CD4-positive, alpha-beta T cell (primary cell): ENCODE measurements around the gene PSMA6. TPM values are rescaled to one million over a fixed set of nuclear protein-coding genes. Genes with fewer than 3 reads are reported as not detected.

ENCODE experiments used
- ATAC-seq: fragments of 200-7000 bp; cut with Tn5 transposase; one replicate; pipeline ENCODE4 v1.10.0; 2022; ENCODE audit warnings: mild to moderate bottlenecking; ENCODE audit not compliant: poor library complexity
- CTCF ChIA-PET: fragments of 350-600 bp; sonication (Branson Sonifier 250); formaldehyde crosslinking; loops from one replicate; lab custom pipeline; 2021; ENCODE audit warnings: antibody characterized with exemption, inconsistent platforms; lab: Charles Lee
- POLR2A ChIA-PET: fragments of 350-600 bp; sonication (Branson Sonifier 250); formaldehyde crosslinking; loops from one replicate; lab custom pipeline; 2021; ENCODE audit warnings: antibody characterized with exemption, inconsistent platforms; lab: Charles Lee
- DNase-seq, 14 experiments: peaks; one replicate each; pipeline ENCODE4 v3.0.0-alpha.2; 2013 to 2020; ENCODE audit warnings: mixed read lengths in 2 of 14
- H3K27ac ChIP-seq, 2 donors: one replicate each; pipeline versions ENCODE4 v1.5.1 to v1.7.0; 2013; ENCODE audit warnings: low read length in 2 of 2, low read depth in 1 of 2, mild to moderate bottlenecking in 1 of 2
- H3K27me3 ChIP-seq, 2 experiments: 1 replicate in 1 of 2; 2 replicates in 1 of 2; pipeline versions ENCODE4 v1.6.1 to v1.7.0; 2013; ENCODE audit warnings: low read length in 2 of 2, control low read depth in 1 of 2, mild to moderate bottlenecking in 1 of 2, moderate library complexity in 1 of 2; ENCODE audit not compliant: insufficient read depth in 2 of 2, control insufficient read depth in 1 of 2
- H3K36me3 ChIP-seq: one replicate; pipeline ENCODE4 v1.6.1; 2013; ENCODE audit warnings: low read length, control low read depth; ENCODE audit not compliant: insufficient read depth
- H3K4me1 ChIP-seq: one replicate; pipeline ENCODE4 v1.6.1; 2013; ENCODE audit warnings: low read length, control low read depth; ENCODE audit not compliant: insufficient read depth
- H3K4me3 ChIP-seq: one replicate; pipeline ENCODE4 v1.5.1; 2013; ENCODE audit warnings: mild to moderate bottlenecking, low read length, moderate library complexity
- H3K9me3 ChIP-seq, 2 experiments: 1 replicate in 1 of 2; 2 replicates in 1 of 2; pipeline versions ENCODE4 v1.6.1 to v1.7.0; 2013; ENCODE audit warnings: low read length in 2 of 2, mild to moderate bottlenecking in 2 of 2, control low read depth in 1 of 2, moderate library complexity in 1 of 2; ENCODE audit not compliant: control insufficient read depth in 1 of 2, insufficient read depth in 1 of 2
- H3K27ac Mint-ChIP-seq: one replicate; pipeline ENCODE4 v1.8.0; 2020; ENCODE audit warnings: mixed read lengths
- H3K27me3 Mint-ChIP-seq: one replicate; pipeline ENCODE4 v1.8.0; 2021; ENCODE audit warnings: mixed read lengths
- H3K36me3 Mint-ChIP-seq: one replicate; pipeline ENCODE4 v1.8.0; 2021; ENCODE audit warnings: low read depth, mixed read lengths
- H3K4me1 Mint-ChIP-seq: one replicate; pipeline ENCODE4 v1.8.0; 2021; ENCODE audit warnings: low read depth, mixed read lengths
- H3K4me3 Mint-ChIP-seq: one replicate; pipeline ENCODE4 v1.8.0; 2020; ENCODE audit warnings: mild to moderate bottlenecking, mixed read lengths
- H3K9me3 Mint-ChIP-seq: one replicate; pipeline ENCODE4 v1.8.0; 2020; ENCODE audit warnings: mixed read lengths
- intact Hi-C, 2 experiments: fragments of 100-400 bp; cut with DNase I in 1 of 2; cut with micrococcal nuclease in 1 of 2; formaldehyde crosslinking; loops; one replicate each; pipeline versions ENCODE4 v1.15.1 to v1.9.0; 2023 to 2025; cut with DNase I, micrococcal nuclease
- total RNA-seq, 174 experiments: library from RNA in 2 of 174; stranded (reverse) in 2 of 174; gene quantifications; one replicate each; pipeline ENCODE4 v1.2.3 and lab custom pipeline; 2021 to 2026
- TF ChIP-seq, protein P1 (sequence below): fragments of 200-600 bp; IDR thresholded peaks from one replicate; pipeline ENCODE4 v1.8.0; 2022; ENCODE audit warnings: antibody characterized with exemption, mild to moderate bottlenecking

Gene PSMA6
- total RNA-seq, 2 experiments from 2014 or later, result 80.8 TPM

DNA sequence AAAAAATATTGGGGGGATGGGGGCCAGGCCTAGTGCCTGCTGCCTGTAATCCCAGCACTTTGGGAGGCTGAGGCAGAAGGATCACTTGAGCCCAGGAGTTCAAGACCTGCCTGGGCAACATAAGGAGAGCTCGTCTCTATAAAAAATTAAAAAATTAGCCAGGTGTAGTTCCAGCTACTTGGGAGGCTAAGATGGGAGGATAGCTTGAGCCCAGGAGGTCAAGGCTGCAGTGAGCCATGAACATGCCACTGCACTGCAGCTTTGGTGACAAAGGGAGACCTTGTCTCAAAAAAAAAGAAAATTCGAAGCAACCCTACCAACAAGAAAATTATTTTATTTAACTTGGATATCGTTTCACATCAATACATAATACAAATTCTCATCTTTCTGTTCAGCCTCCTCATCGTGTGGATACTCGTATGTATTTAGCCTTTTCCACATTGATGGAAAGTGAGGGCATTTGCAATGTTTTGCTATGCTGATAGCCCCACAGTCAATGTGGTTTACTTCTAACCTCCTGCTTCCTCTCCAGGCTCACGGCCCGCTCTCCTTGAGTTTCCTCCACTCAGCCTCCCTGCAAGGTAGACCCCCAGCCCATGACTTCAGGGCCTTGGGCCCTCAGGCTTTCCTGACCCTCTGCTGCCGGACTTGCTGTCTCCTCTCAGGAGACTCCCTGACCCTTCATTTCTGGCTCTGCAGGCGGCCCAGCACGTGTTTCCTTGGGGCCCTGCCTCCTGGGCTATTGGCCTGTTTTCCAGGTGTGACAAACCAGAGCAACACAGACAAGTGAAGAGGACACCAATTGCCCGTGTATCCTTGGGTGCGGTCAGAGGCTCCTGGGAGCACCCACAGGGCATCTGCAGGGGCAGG lies 57.5 kb downstream of the PSMA6 start:
- CTCF ChIA-PET, result no interaction called here
- intact Hi-C loops, result loop anchor here in 1 of 2 experiments (5.0 kb wide), 1 partner anchor 38 kb away; no protein-coding TSS in a partner anchor
- ATAC-seq (no peak), DNase-seq (no peak)
- H3K27me3 ChIP-seq, result no peaks in the 10 kb centered on the region
- no peaks in the 10 kb centered on the region for H3K9me3 ChIP-seq
- POLR2A ChIA-PET, result no interaction called here
- no peaks in the 10 kb centered on the region for H3K36me3 ChIP-seq
- Mint-ChIP-seq H3K4me3 (no peak overlapping the region), H3K9me3 (no peaks in the 10 kb centered on the region), H3K27ac (no peak overlapping the region), H3K36me3 (no peaks in the 10 kb centered on the region), H3K4me1 (peaks cover 15% of the 10 kb centered on the region), H3K27me3 (peaks cover 4% of the 10 kb centered on the region)
- TF ChIP-seq, protein P1, sequence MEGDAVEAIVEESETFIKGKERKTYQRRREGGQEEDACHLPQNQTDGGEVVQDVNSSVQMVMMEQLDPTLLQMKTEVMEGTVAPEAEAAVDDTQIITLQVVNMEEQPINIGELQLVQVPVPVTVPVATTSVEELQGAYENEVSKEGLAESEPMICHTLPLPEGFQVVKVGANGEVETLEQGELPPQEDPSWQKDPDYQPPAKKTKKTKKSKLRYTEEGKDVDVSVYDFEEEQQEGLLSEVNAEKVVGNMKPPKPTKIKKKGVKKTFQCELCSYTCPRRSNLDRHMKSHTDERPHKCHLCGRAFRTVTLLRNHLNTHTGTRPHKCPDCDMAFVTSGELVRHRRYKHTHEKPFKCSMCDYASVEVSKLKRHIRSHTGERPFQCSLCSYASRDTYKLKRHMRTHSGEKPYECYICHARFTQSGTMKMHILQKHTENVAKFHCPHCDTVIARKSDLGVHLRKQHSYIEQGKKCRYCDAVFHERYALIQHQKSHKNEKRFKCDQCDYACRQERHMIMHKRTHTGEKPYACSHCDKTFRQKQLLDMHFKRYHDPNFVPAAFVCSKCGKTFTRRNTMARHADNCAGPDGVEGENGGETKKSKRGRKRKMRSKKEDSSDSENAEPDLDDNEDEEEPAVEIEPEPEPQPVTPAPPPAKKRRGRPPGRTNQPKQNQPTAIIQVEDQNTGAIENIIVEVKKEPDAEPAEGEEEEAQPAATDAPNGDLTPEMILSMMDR, result no peak
- H3K4me1 ChIP-seq, result peaks cover 2% of the 10 kb centered on the region
- H3K4me3 ChIP-seq, result no peak overlapping the region
- H3K27ac ChIP-seq, result no peak overlapping the region

DNA sequence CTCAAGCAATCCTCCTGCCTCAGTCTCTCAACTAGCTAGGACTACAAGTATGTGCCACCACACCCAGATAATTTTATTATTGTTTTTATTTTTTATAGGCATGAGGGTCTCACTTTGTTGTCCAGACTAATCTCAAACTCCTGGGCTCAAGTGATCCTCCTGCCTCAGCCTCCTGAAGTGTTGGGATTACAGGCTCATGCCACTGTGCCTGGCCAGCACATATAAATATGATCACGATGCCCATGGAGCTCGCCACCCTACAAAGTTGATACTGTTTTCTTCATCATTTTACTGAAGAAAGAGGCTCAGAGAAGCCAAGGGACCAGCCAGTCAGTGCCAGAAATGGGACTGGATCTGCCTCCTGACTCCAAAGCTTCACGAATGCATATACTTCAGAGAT lies 59.3 kb downstream of the PSMA6 start:
- CTCF ChIA-PET, result no interaction called here
- peaks cover 23% of the 10 kb centered on the region for H3K4me1 Mint-ChIP-seq
- POLR2A ChIA-PET, result no interaction called here

DNA sequence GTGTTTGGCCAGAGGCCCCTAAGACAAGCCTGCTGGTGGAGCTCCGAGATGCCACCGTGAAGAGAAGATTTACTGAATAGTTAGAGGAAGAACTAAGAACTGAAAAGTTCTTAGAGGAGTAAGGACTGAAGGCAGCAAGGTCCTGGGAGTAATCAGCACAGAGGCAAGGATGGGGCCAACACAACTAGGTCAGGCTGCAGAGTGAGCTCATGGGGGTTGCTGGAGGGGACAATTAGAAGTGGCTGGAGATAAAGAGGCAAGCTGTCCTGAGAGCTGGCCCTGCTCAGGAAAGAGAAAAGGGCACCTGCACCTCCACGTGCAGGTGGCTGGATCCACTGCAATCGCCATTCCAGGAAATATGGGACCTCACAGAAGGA lies 59.7 kb downstream of the PSMA6 start:
- intact Hi-C loops, result loop anchor here in 1 of 2 experiments (5.0 kb wide), 1 partner anchor 35 kb away; no protein-coding TSS in a partner anchor
- no peak overlapping the region for H3K27ac Mint-ChIP-seq
- H3K27ac ChIP-seq, result no peak overlapping the region
- ChIA-PET POLR2A (no interaction called here), CTCF (no interaction called here)
- no peaks in the 10 kb centered on the region for H3K9me3 Mint-ChIP-seq
- H3K4me3 Mint-ChIP-seq, result no peak overlapping the region
- ATAC-seq (no peak), DNase-seq (no peak)
- no peaks in the 10 kb centered on the region for H3K9me3 ChIP-seq
- TF ChIP-seq, protein P1, result no peak
- no peaks in the 10 kb centered on the region for H3K36me3 ChIP-seq
- H3K4me1 ChIP-seq, result peaks cover 8% of the 10 kb centered on the region
- H3K27me3 ChIP-seq, result no peaks in the 10 kb centered on the region
- no peak overlapping the region for H3K4me3 ChIP-seq
- peaks cover 4% of the 10 kb centered on the region for H3K27me3 Mint-ChIP-seq
- H3K36me3 Mint-ChIP-seq, result no peaks in the 10 kb centered on the region
- H3K4me1 Mint-ChIP-seq, result peaks cover 24% of the 10 kb centered on the region

More for the DNA sequence above, 59.3 kb downstream of the PSMA6 start:
- no peak for DNase-seq
- peaks cover 4% of the 10 kb centered on the region for H3K27me3 Mint-ChIP-seq
- Histone ChIP-seq H3K9me3 (no peaks in the 10 kb centered on the region), H3K27me3 (no peaks in the 10 kb centered on the region), H3K4me3 (no peak overlapping the region), H3K27ac (no peak overlapping the region), H3K4me1 (peaks cover 8% of the 10 kb centered on the region), H3K36me3 (no peaks in the 10 kb centered on the region)
- ATAC-seq, result no peak
- H3K36me3 Mint-ChIP-seq, result no peaks in the 10 kb centered on the region
- intact Hi-C loops, result loop anchor here in 1 of 2 experiments (5.0 kb wide), 1 partner anchor 36 kb away; no protein-coding TSS in a partner anchor
- H3K9me3 Mint-ChIP-seq, result no peaks in the 10 kb centered on the region
- no peak overlapping the region for H3K4me3 Mint-ChIP-seq
- no peak overlapping the region for H3K27ac Mint-ChIP-seq
- TF ChIP-seq, protein P1, result no peak
